ENCODE results near the gene GLB1L.

Gene GLB1L

GRCh38 chr2:219252900-219253752 lies 7.9 kb upstream of the GLB1L start, which contains the start of gene TUBA4B:
TUBA4B (plus strand) TSS chr2:219253243; CDS start chr2:219253408, 165 bp downstream.
- DNase-seq (ENCODE audit: low read depth, low spot score) = no peak

GRCh38 chr2:219252570-219252899 lies 7.3 kb upstream of the GLB1L start:
- DNase-seq (ENCODE audit: low read depth, low spot score) = no peak

GRCh38 chr2:219252084-219252483 lies 6.8 kb upstream of the GLB1L start:
- DNase-seq (ENCODE audit: low read depth, low spot score) = no peak

- DNase-seq (ENCODE audit: low read depth, low spot score) = no peak
These were observed 6.4 kb upstream of the GLB1L start for GRCh38 chr2:219251656-219252055.

- DNase-seq (ENCODE audit: low read depth, low spot score) = no peak
These were observed 5.0 kb upstream of the GLB1L start for GRCh38 chr2:219250049-219250781.

GRCh38 chr2:219249203-219249980 lies 4.1 kb upstream of the GLB1L start:
- DNase-seq (ENCODE audit: low read depth, low spot score) = no peak

- no peak for DNase-seq (ENCODE audit: low read depth, low spot score)
These were observed 3.6 kb upstream of the GLB1L start for GRCh38 chr2:219248845-219249202.

- no peak for DNase-seq (ENCODE audit: low read depth, low spot score)
These were observed 2.7 kb upstream of the GLB1L start for GRCh38 chr2:219247678-219248642.

- no peak for DNase-seq (ENCODE audit: low read depth, low spot score)
These were observed 1.3 kb upstream of the GLB1L start for GRCh38 chr2:219246559-219246958.

- no peak for DNase-seq (ENCODE audit: low read depth, low spot score)
These were observed 621 bp upstream of the GLB1L start for GRCh38 chr2:219245899-219246230.

GRCh38 chr2:219244789-219245147 lies 476 bp downstream of the GLB1L start:
- no peak for DNase-seq (ENCODE audit: low read depth, low spot score)

GRCh38 chr2:219243291-219243761 lies 1.9 kb downstream of the GLB1L start:
- DNase-seq (ENCODE audit: low read depth, low spot score) = no peak

GRCh38 chr2:219234331-219234730 lies 10.9 kb downstream of the GLB1L start:
- no peak for DNase-seq (ENCODE audit: low read depth, low spot score)

- DNase-seq (ENCODE audit: low read depth, low spot score) = no peak
These were observed 15.1 kb downstream of the GLB1L start for GRCh38 chr2:219230059-219230540.

- DNase-seq (ENCODE audit: low read depth, low spot score) = peak; percentile 92
These were observed 15.8 kb downstream of the GLB1L start, which contains the start of the genes ANKZF1 and ATG9A for GRCh38 chr2:219229305-219230058. ANKZF1 (plus strand) TSS chr2:219229806; CDS start chr2:219230258, 452 bp downstream. ATG9A (minus strand) TSS chr2:219229636; CDS start chr2:219228024, 1,612 bp downstream.

GRCh38 chr2:219228911-219229304 lies 16.3 kb downstream of the GLB1L start:
- DNase-seq (ENCODE audit: low read depth, low spot score) = no peak

- no peak for DNase-seq (ENCODE audit: low read depth, low spot score)
These were observed 17.0 kb downstream of the GLB1L start for GRCh38 chr2:219228041-219228910.

- no peak for DNase-seq (ENCODE audit: low read depth, low spot score)
These were observed 19.9 kb downstream of the GLB1L start for GRCh38 chr2:219225350-219225749.
